Astrocyte (in vitro differentiated cells and primary cell): ENCODE measurements around the gene IFNG-AS1.

Experiments used
- EZH2 ChIP-seq: IDR thresholded peaks from 2 replicates; pipeline ENCODE4 v1.6.1; 2012; ENCODE audit warnings: mild to moderate bottlenecking, low read length, inconsistent platforms; ENCODE audit not compliant: insufficient read depth
- TF ChIP-seq, protein P1 (sequence below): IDR thresholded peaks from 2 replicates; pipeline ENCODE4 v1.5.1; 2011; ENCODE audit warnings: low read depth, mild to moderate bottlenecking, inconsistent platforms, low read length, moderate library complexity; ENCODE audit not compliant: insufficient read depth

- TF ChIP-seq, protein P1, sequence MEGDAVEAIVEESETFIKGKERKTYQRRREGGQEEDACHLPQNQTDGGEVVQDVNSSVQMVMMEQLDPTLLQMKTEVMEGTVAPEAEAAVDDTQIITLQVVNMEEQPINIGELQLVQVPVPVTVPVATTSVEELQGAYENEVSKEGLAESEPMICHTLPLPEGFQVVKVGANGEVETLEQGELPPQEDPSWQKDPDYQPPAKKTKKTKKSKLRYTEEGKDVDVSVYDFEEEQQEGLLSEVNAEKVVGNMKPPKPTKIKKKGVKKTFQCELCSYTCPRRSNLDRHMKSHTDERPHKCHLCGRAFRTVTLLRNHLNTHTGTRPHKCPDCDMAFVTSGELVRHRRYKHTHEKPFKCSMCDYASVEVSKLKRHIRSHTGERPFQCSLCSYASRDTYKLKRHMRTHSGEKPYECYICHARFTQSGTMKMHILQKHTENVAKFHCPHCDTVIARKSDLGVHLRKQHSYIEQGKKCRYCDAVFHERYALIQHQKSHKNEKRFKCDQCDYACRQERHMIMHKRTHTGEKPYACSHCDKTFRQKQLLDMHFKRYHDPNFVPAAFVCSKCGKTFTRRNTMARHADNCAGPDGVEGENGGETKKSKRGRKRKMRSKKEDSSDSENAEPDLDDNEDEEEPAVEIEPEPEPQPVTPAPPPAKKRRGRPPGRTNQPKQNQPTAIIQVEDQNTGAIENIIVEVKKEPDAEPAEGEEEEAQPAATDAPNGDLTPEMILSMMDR, result no peak
- TF ChIP-seq EZH2, result no peak
Observed at GRCh38 chr12:67969134-67969802, 20.0 kb upstream of the IFNG-AS1 start.
